Thoracic aorta (tissue), 2 donors: ENCODE data around the gene S1PR5. TPM values are rescaled to one million over a fixed set of nuclear protein-coding genes. Genes with fewer than 3 reads are reported as not detected.

ENCODE experiments used
- ATAC-seq: fragments of 150-250 bp; one replicate; pipeline ENCODE4 v1.8.0; 2017; ENCODE audit warnings: low read depth; ENCODE audit not compliant: insufficient number of reproducible peaks, low FRiP score
- DNase-seq: peaks from one replicate; pipeline ENCODE4 v3.0.0-alpha.2; 2020; ENCODE audit warnings: low spot score
- H3K27ac ChIP-seq, 2 donors: fragments of 200-600 bp; sonication (generic); 1 replicate in 1 of 2; 2 replicates in 1 of 2; pipeline ENCODE4 v1.5.1; 2016; ENCODE audit warnings: mild to moderate bottlenecking in 2 of 2, moderate library complexity in 2 of 2
- H3K27me3 ChIP-seq: fragments of 200-600 bp; sonication (generic); replicated peaks from 2 replicates; pipeline ENCODE4 v1.6.0; 2016; ENCODE audit warnings: mild to moderate bottlenecking; ENCODE audit not compliant: insufficient read depth
- H3K36me3 ChIP-seq: fragments of 200-600 bp; sonication (generic); one replicate; pipeline ENCODE4 v1.5.1; 2016
- H3K4me1 ChIP-seq, 2 donors: fragments of 200-600 bp; sonication (generic); 1 replicate in 1 of 2; 2 replicates in 1 of 2; pipeline versions ENCODE4 v1.5.1 to v1.6.0; 2016; ENCODE audit warnings: low read depth in 2 of 2, mild to moderate bottlenecking in 1 of 2; ENCODE audit not compliant: control insufficient read depth in 1 of 2
- H3K4me3 ChIP-seq: fragments of 200-600 bp; sonication (generic); 2 replicates; pipeline ENCODE4 v1.5.1; 2016; ENCODE audit warnings: mild to moderate bottlenecking
- H3K9me3 ChIP-seq: fragments of 200-600 bp; sonication (generic); 2 replicates; pipeline ENCODE4 v1.5.1; 2016
- total RNA-seq, 2 donors: library from RNA; depleted of rRNA; stranded (reverse); fragments of >200 nt; gene quantifications; one replicate each; pipeline versions ENCODE4 v1.1.0 to v1.2.3, GENCODE V29; 2016
- TF ChIP-seq, protein P1 (sequence below): fragments of 200-600 bp; sonication (generic); IDR thresholded peaks from one replicate; pipeline ENCODE4 v1.5.1; 2019; ENCODE audit warnings: antibody characterized with exemption

Gene S1PR5
- total RNA-seq, 2 donors from 2014 or later: 2.4 to 8.7 TPM

DNA sequence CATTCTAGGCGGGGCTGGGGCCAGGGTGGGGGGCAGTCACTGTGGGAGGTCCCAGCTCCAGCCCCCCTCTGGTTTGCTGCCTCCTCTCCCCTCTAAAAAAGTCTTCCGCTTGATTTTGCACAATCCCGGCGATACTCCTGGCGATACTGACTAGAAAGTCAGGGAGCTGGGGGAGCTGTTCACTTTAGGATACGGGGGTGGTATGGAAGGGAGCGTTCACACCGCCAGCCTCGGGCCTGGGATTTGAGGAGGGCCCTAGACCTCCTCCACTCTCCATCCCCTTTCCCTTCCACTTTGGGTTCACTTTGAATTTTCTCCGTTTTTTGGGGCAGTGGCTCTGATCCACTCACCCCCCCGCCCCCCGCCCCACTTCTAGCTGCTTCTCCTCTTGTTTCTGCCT is 49.1 kb downstream of the S1PR5 start:
- Histone ChIP-seq H3K36me3 (peaks cover 12% of the 10 kb centered on the region), H3K4me1 (no peaks in the 10 kb centered on the region), H3K27me3 (no peaks in the 10 kb centered on the region), H3K9me3 (no peaks in the 10 kb centered on the region), H3K27ac (no peak overlapping the region), H3K4me3 (no peak overlapping the region)
- TF ChIP-seq, protein P1, sequence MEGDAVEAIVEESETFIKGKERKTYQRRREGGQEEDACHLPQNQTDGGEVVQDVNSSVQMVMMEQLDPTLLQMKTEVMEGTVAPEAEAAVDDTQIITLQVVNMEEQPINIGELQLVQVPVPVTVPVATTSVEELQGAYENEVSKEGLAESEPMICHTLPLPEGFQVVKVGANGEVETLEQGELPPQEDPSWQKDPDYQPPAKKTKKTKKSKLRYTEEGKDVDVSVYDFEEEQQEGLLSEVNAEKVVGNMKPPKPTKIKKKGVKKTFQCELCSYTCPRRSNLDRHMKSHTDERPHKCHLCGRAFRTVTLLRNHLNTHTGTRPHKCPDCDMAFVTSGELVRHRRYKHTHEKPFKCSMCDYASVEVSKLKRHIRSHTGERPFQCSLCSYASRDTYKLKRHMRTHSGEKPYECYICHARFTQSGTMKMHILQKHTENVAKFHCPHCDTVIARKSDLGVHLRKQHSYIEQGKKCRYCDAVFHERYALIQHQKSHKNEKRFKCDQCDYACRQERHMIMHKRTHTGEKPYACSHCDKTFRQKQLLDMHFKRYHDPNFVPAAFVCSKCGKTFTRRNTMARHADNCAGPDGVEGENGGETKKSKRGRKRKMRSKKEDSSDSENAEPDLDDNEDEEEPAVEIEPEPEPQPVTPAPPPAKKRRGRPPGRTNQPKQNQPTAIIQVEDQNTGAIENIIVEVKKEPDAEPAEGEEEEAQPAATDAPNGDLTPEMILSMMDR: no peak
- ATAC-seq (no peak), DNase-seq (no peak)

DNA sequence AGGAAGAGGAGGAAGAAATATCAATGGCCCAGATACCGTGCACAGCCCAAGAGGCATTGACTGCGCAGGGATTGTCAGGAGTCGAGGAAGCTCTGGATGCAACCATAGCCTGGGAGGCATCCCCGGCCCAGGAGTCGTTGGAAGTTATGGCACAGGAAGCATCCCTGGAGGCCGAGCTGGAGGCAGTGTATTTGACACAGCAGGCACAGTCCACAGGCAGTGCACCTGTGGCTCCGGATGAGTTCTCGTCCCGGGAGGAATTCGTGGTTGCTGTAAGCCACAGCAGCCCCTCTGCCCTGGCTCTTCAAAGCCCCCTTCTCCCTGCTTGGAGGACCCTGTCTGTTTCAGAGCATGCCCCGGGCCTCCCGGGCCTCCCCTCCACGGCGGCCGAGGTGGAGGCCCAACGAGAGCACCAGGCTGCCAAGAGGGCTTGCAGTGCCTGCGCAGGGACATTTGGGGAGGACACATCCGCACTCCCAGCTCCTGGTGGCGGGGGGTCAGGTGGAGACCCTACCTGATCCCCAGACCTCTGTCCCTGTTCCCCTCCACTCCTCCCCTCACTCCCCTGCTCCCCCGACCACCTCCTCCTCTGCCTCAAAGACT is 50.0 kb downstream of the S1PR5 start:
- no peak overlapping the region for H3K4me3 ChIP-seq
- peaks cover 12% of the 10 kb centered on the region for H3K36me3 ChIP-seq
- no peak overlapping the region for H3K27ac ChIP-seq
- TF ChIP-seq, protein P1: no peak
- no peaks in the 10 kb centered on the region for H3K9me3 ChIP-seq
- no peaks in the 10 kb centered on the region for H3K4me1 ChIP-seq
- no peaks in the 10 kb centered on the region for H3K27me3 ChIP-seq
- ATAC-seq: no peak
- DNase-seq: no peak

DNA sequence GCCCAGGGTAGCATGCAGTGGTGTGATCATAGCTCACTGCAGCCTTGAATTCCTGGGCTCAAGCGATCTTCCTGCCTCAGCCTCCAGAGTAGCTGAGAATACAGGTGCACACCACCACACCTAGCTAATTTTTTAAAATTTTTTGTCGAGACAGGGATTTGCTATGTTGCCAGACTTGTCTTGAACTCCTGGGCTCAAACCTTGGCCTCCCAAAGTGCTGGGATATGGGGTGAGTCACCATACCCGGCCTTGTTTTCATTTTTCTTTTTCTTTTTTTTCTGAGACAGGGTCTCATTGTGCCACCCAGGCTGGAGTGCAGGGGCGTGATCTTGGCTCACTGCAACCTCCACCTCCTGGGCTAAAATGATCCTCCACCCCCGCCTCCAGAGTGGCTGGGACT is 52.8 kb downstream of the S1PR5 start:
- TF ChIP-seq, protein P1: no peak
- DNase-seq: no peak
- Histone ChIP-seq H3K27ac (no peak overlapping the region), H3K27me3 (no peaks in the 10 kb centered on the region), H3K4me1 (peaks cover 0 to 4% of the 10 kb centered on the region in 2 donors), H3K9me3 (no peaks in the 10 kb centered on the region), H3K4me3 (no peak overlapping the region), H3K36me3 (peaks cover 12% of the 10 kb centered on the region)
- no peak for ATAC-seq

Other genes with a start within 250 kb of the S1PR5 start
- 100 to 1,000 TPM in 1 of 2 donors, 10 to 100 TPM in 1; 41.4 to 160 TPM for gene ICAM1, start 246.3 kb downstream of the S1PR5 start, total RNA-seq
- 1 to 10 TPM in 1 of 2 donors, under 1 TPM in 1; 0.95 to 2.0 TPM for gene ICAM4, start 230.5 kb downstream of the S1PR5 start, total RNA-seq
- under 1 TPM; 0.41 to 0.49 TPM for gene ICAM5, start 227.5 kb downstream of the S1PR5 start, total RNA-seq
- gene ZGLP1, start 207.6 kb downstream of the S1PR5 start, total RNA-seq: 1 to 10 TPM in 1 of 2 donors, not detected in 1; 5.3 TPM
- gene FDX2, start 201.4 kb downstream of the S1PR5 start, total RNA-seq: 10 to 100 TPM; 13.4 to 35.8 TPM
- 10 to 100 TPM; 31.8 to 33.4 TPM for gene RAVER1, start 183.9 kb downstream of the S1PR5 start, total RNA-seq
- gene ICAM3, start 177.8 kb downstream of the S1PR5 start, total RNA-seq: 1 to 10 TPM; 3.5 to 8.0 TPM
- 10 to 100 TPM; 79.3 to 96.7 TPM for gene TYK2, start 136.9 kb downstream of the S1PR5 start, total RNA-seq
- 100 to 1,000 TPM; 133 to 166 TPM for gene CDC37, start 113.9 kb downstream of the S1PR5 start, total RNA-seq
- gene PDE4A, start 96.9 kb downstream of the S1PR5 start, total RNA-seq: 10 to 100 TPM; 24.9 to 25.5 TPM
- gene KEAP1, start 14.1 kb downstream of the S1PR5 start, total RNA-seq: 10 to 100 TPM; 42.0 to 57.3 TPM
- gene ATG4D, start 26.5 kb upstream of the S1PR5 start, total RNA-seq: 10 to 100 TPM; 17.1 to 30.5 TPM
- gene KRI1, start 48.6 kb upstream of the S1PR5 start, total RNA-seq: 10 to 100 TPM; 14.4 to 37.7 TPM
- 10 to 100 TPM; 16.2 to 21.0 TPM for gene CDKN2D, start 51.5 kb upstream of the S1PR5 start, total RNA-seq
- gene AP1M2, start 69.9 kb upstream of the S1PR5 start, total RNA-seq: 1 to 10 TPM in 1 of 2 donors, not detected in 1; 2.3 TPM
- gene SLC44A2, start 108.1 kb upstream of the S1PR5 start, total RNA-seq: 100 to 1,000 TPM; 105 to 748 TPM
- 100 to 1,000 TPM; 114 to 196 TPM for gene ILF3, start 136.9 kb upstream of the S1PR5 start, total RNA-seq
- 10 to 100 TPM; 23.9 to 41.3 TPM for gene QTRT1, start 184.0 kb upstream of the S1PR5 start, total RNA-seq
- gene DNM2, start 200.6 kb upstream of the S1PR5 start, total RNA-seq: 100 to 1,000 TPM; 153 to 195 TPM